Adrenal gland (tissue), 5 donors: ENCODE data around the gene RPL12.

ENCODE experiments used
- CTCF ChIP-seq, 6 experiments: fragments of 450-650 bp in 4 of 6; fragments of 200-600 bp in 2 of 6; sonication (generic) in 1 of 6; IDR thresholded peaks; 1 replicate in 5 of 6; 2 replicates in 1 of 6; pipeline versions ENCODE4 v1.5.1 to v1.8.0; 2016 to 2021; ENCODE audit warnings: antibody characterized with exemption in 6 of 6, mild to moderate bottlenecking in 2 of 6, moderate library complexity in 1 of 6
- POLR2A ChIP-seq, 2 donors: fragments of 450-650 bp; IDR thresholded peaks; one replicate each; pipeline ENCODE4 v1.6.1; 2017; ENCODE audit warnings: antibody characterized with exemption in 2 of 2, mild to moderate bottlenecking in 2 of 2, moderate library complexity in 1 of 2
- donor health status: DM: no; HTN: no; CAD: no.

GRCh38 chr9:127451858-127452656, 851 bp upstream of the RPL12 start:
- TF ChIP-seq CTCF (IDR thresholded peaks at IDR 0.05), result no peak
- no peak for TF ChIP-seq POLR2A (IDR thresholded peaks at IDR 0.05)
